GM21619 (cell line): ENCODE data around the gene MED10.

Source experiments
- ATAC-seq: cut with Tn5 transposase; IDR thresholded peaks from one replicate; pipeline ENCODE4 v1.9.1; 2021; ENCODE audit not compliant: unreplicated experiment

The MED10 gene

DNA sequence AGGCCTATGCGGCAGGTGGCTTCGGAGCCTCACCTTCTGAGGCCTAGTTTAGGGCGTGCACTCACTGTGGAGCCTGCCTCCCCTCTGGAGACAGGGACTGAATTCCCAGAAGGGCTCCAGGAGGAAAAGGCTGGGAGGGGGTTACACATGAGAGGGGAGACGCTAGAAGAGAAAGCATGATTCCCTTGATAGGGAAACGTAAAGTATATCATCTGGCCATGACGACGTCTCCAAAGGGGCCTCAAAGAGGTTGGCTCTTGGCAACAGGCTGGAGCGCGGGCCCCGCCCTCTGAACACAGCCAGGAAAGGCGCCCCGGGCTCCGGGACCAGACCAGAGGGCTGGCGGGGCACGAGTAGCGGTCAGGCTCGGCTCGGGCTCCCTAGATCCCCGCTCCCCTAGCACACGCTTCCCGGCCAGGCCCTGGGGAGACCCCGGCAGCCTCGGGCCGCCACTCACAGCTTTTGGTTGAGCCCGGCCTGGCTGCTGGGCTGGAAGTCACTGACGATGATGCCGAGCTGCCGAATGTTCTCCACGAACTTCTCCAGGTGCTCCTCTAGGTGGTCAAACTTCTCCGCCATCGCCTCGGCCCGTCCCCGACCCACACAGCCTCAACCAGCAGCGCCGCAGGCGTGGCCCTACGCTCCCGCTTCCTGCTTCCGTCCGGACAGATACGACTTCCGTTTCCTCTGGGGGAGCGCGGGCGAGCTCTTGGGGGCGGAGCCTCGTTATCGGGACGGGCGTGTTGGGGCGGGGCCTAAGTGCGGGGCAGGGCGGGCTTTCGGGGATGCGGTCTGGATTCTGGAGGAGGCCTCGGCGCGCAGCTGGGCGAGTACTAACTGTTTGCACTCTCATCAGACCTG is at the start of gene MED10:
Gene MED10, minus strand, starts transcription at position 643 of the 861 bp plus-strand sequence. Its CDS starts 64 bp downstream, at position 579.
- ATAC-seq, result peak; percentile 98

DNA sequence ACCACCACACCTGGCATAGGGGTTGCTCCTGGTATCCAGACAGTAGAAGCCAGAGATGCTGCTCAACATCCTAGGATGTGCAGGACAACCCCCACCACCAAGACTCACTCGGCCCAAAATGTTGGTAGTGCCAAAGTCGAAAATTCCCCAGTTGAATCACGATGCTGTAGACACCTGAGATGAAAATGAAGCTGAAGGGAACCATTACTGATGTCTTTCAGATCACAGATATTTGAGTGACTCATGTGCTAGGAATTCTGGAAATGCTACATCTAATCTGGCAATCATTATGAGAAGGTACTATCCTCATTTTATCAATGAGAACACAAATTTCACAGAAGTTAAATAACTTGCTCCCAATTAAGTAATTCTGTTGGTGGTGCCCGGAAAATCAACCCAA is 49.3 kb upstream of the MED10 start:
- no peak for ATAC-seq

GRCh38 chr5:6424700-6425099 is 46.4 kb upstream of the MED10 start:
- no peak for ATAC-seq

DNA sequence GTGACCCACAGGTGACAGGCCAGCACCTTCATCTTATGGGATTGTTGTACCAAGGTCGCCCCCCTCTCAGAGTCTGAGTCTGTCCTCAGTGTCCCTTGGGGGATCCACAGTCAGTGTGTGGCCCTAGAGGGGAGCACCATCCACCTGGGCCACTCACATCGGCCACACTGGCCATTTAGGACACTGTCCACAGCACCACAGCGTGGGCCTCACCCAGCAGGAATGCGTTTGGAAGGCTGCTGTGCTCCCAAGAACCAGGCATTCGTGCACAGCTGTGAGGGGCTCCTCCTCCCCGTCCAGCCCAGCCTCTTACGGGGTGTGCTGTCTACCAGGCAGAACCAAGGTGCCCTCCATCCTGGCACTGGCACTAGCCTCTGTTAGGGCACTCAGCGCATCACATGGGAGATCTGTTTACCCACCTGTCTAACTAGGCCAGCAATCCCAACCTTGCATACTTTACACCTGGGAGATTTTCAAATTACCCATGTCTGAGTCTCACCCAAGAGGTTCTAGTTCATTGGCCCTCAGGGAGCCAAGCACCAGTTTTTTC is 45.8 kb upstream of the MED10 start:
- no peak for ATAC-seq

GRCh38 chr5:6423327-6424109 is 45.2 kb upstream of the MED10 start:
- no peak for ATAC-seq

- ATAC-seq, result no peak
Observed at GRCh38 chr5:6419340-6419852, 41.0 kb upstream of the MED10 start.

GRCh38 chr5:6418679-6419276 is 40.4 kb upstream of the MED10 start:
- ATAC-seq, result no peak

DNA sequence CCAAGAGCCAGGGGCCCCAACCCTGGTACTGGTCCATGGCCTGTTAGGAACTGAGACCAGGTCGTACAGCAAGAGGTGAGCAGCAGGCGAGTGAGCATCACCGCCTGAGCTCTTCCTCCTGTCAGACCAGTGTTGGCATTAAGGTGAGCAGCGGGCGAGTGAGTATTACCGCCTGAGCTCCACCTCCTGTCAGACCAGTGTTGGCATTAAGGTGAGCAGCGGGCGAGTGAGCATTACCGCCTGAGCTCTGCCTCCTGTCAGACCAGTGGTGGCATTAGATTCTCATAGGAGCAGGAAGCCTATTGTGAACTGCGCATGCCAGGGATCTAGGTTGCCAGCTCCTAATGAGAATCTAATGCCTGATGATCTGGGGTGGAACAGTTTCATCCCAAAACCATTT is 39.3 kb upstream of the MED10 start:
- no peak for ATAC-seq

GRCh38 chr5:6412811-6413210 is 34.5 kb upstream of the MED10 start:
- no peak for ATAC-seq

GRCh38 chr5:6411141-6411540 is 32.8 kb upstream of the MED10 start:
- no peak for ATAC-seq

- ATAC-seq, result no peak
Observed at GRCh38 chr5:6410421-6410820, 32.1 kb upstream of the MED10 start.

- no peak for ATAC-seq
Observed at GRCh38 chr5:6408627-6409446, 30.5 kb upstream of the MED10 start.

- ATAC-seq, result no peak
Observed at GRCh38 chr5:6408260-6408596, 29.9 kb upstream of the MED10 start.

DNA sequence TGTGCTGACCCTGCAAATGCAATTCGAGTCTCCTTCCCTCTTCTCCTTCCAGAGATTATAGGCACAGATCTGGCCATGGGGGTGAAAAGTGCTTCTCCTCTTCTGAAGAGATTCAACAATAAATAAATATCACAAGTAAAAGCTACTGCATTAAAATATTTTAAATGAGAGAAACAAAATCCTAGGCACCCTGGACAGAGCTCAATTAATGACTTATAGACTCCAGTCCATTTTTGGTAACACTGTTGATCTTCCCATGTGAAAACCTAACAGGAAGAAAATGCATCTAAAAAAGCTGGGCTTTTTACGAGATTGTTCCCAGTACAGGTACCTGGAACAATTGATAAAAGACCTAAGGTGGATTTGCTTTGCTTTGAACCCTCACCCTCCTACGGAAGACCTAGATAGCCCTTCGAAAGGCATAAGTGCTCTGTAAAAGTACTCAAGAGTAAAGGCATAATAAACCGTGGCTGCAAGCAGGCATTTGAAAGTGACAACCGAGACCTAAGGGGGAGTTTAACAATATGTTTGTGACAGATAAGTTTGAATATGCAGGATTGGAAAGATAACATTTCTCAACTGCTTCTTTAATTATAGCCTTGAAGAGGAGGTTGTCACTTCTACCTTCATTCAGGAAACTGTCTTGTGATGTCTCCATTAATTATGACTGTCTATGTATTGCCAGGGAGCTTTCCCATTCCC is 29.4 kb upstream of the MED10 start:
- no peak for ATAC-seq

- ATAC-seq, result no peak
Observed at GRCh38 chr5:6405591-6405990, 27.2 kb upstream of the MED10 start.

GRCh38 chr5:6404129-6404528 is 25.8 kb upstream of the MED10 start:
- ATAC-seq, result peak; percentile 51

- ATAC-seq, result no peak
Observed at GRCh38 chr5:6403416-6403815, 25.1 kb upstream of the MED10 start.

DNA sequence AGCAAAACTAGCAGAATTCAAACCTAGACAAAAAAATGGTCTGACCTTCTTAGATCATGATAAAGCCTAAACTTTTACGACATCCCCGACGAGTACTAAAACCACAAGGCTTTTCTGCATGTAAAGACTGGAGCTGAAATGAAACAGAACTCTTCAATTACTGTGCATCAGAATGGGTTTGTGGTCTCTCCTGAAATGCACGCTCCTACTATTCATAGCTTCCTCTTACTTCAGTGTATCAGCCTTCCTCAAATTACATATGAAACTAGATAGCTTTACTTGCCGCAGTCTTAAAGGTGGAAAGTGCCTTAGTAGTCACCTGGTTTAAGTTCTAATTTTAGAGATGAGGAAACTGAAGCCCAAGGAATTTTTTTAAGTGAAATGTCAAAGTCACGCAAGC is 24.6 kb upstream of the MED10 start:
- ATAC-seq, result no peak

DNA sequence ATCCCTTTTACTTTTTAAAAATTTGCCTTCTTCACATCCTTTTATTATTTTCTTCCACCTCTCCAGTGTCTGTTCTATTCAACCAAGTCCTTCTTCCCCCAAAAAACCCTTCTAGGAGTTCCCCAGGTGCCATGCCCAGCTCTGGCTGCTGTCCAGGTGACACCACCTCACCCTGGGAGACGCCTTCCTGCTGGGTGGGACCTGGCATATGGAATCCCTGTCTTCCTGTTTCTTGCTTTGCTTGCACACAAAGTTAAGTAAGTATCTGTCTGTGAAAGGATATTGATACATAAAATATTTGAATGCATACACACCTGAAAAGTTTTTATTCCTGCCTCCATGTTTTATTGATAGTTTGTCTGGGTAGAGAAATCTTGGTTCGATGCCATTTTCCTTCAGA is 23.1 kb upstream of the MED10 start:
- ATAC-seq, result no peak
